OCI-LY1 (cell line): ENCODE data around the gene MCAT.

Source experiments
- H2AFZ ChIP-seq: fragments of 200-600 bp; sonication (generic), shearing (Covaris generic); 2 replicates; pipeline ENCODE4 v1.6.0; 2014; ENCODE audit warnings: antibody characterized with exemption, mild to moderate bottlenecking, low read length
- H3F3A ChIP-seq: fragments of 200-600 bp; sonication (generic), shearing (Covaris generic); 2 replicates; pipeline ENCODE4 v1.6.0; 2014; ENCODE audit warnings: mild to moderate bottlenecking, antibody characterized with exemption, low read length, moderate library complexity; ENCODE audit not compliant: insufficient read depth
- H3K27ac ChIP-seq: fragments of 200-600 bp; sonication (generic); 2 replicates; pipeline ENCODE4 v1.5.1; 2014; ENCODE audit warnings: low read length, mixed run types, mild to moderate bottlenecking, low read depth; ENCODE audit not compliant: poor library complexity, severe bottlenecking
- H3K27me3 ChIP-seq: fragments of 200-600 bp; sonication (generic); 2 replicates; pipeline ENCODE4 v1.6.0; 2014; ENCODE audit warnings: antibody characterized with exemption, mild to moderate bottlenecking, low read length, moderate library complexity; ENCODE audit not compliant: insufficient read depth
- H3K36me3 ChIP-seq: fragments of 200-600 bp; sonication (generic); 2 replicates; pipeline ENCODE4 v1.6.1; 2014; ENCODE audit warnings: mild to moderate bottlenecking, antibody characterized with exemption, low read length, moderate library complexity, mixed read lengths; ENCODE audit not compliant: insufficient read depth
- H3K4me1 ChIP-seq: fragments of 200-600 bp; sonication (generic); 2 replicates; pipeline ENCODE4 v1.5.1; 2014; ENCODE audit warnings: mild to moderate bottlenecking, low read length, moderate library complexity; ENCODE audit not compliant: insufficient read depth, severe bottlenecking
- H3K4me2 ChIP-seq: fragments of 200-600 bp; sonication (generic), shearing (Covaris generic); 2 replicates; pipeline ENCODE4 v1.6.1; 2014; ENCODE audit warnings: low read length
- H3K4me3 ChIP-seq: fragments of 200-600 bp; sonication (generic); 2 replicates; pipeline ENCODE4 v1.5.1; 2014; ENCODE audit warnings: low read length, low read depth, mild to moderate bottlenecking, mixed read lengths; ENCODE audit not compliant: poor library complexity, severe bottlenecking
- H3K79me2 ChIP-seq: fragments of 200-600 bp; shearing (Covaris generic); 2 replicates; pipeline ENCODE4 v1.6.1; 2016; ENCODE audit warnings: mixed run types, low read length, mixed read lengths; ENCODE audit not compliant: insufficient read depth
- H3K9ac ChIP-seq: fragments of 200-600 bp; sonication (generic), shearing (Covaris generic); 2 replicates; pipeline ENCODE4 v1.6.1; 2014; ENCODE audit warnings: mild to moderate bottlenecking, low read length, mixed read lengths
- H3K9me2 ChIP-seq: fragments of 200-600 bp; sonication (generic), shearing (Covaris generic); 2 replicates; pipeline ENCODE4 v1.6.1; 2014; ENCODE audit warnings: low read depth, mild to moderate bottlenecking, low read length, mixed read lengths
- H3K9me3 ChIP-seq: fragments of 200-600 bp; shearing (Covaris generic); 2 replicates; pipeline ENCODE4 v1.6.1; 2014; ENCODE audit warnings: low read length, mixed read lengths
- H4K20me1 ChIP-seq: fragments of 200-600 bp; sonication (generic), shearing (Covaris generic); 2 replicates; pipeline ENCODE4 v1.6.0; 2016; ENCODE audit warnings: mild to moderate bottlenecking, low read length; ENCODE audit not compliant: insufficient read depth
- CTCF ChIP-seq: fragments of 200-600 bp; sonication (generic), shearing (Covaris generic); IDR thresholded peaks from 2 replicates; pipeline ENCODE4 v1.5.1; 2017; ENCODE audit warnings: mild to moderate bottlenecking, antibody characterized with exemption, low read length, moderate library complexity, mixed read lengths
- EZH2 ChIP-seq: fragments of 200-600 bp; sonication (generic), shearing (Covaris generic); IDR thresholded peaks from 2 replicates; pipeline ENCODE4 v1.8.0; 2017; ENCODE audit warnings: borderline replicate concordance, mixed run types, mild to moderate bottlenecking, antibody characterized with exemption, low read length, moderate library complexity, mixed read lengths

Gene MCAT

GRCh38 chr22:43153899-43154298, 10.7 kb upstream of the MCAT start:
- Histone ChIP-seq H3K4me3 (no peak overlapping the region), H3K9me2 (no peaks in the 10 kb centered on the region), H3K4me2 (no peak overlapping the region), H3K79me2 (no peaks in the 10 kb centered on the region), H3K9me3 (no peaks in the 10 kb centered on the region), H4K20me1 (no peaks in the 10 kb centered on the region), H2AFZ (no peak overlapping the region), H3K4me1 (peaks cover 19% of the 10 kb centered on the region), H3K36me3 (no peaks in the 10 kb centered on the region), H3K27ac (no peak overlapping the region), H3K27me3 (peaks cover 19% of the 10 kb centered on the region; the same call in 1 of the 2 replicates), H3F3A (no peaks in the 10 kb centered on the region), H3K9ac (no peak overlapping the region)
- TF ChIP-seq CTCF, result no peak
- no peak for TF ChIP-seq EZH2

- H3F3A ChIP-seq, result no peaks in the 10 kb centered on the region
- H2AFZ ChIP-seq, result no peak overlapping the region
- H3K4me3 ChIP-seq, result no peak overlapping the region
- no peaks in the 10 kb centered on the region for H3K79me2 ChIP-seq
- H3K9me2 ChIP-seq, result no peaks in the 10 kb centered on the region
- peak overlapping the region; percentile 61; the same call in 1 of the 2 replicates for H3K4me2 ChIP-seq
- peaks cover 17% of the 10 kb centered on the region; the same call in 1 of the 2 replicates for H3K27me3 ChIP-seq
- H3K9ac ChIP-seq, result no peak overlapping the region
- peaks cover 33% of the 10 kb centered on the region for H3K4me1 ChIP-seq
- H3K9me3 ChIP-seq, result no peaks in the 10 kb centered on the region
- H3K27ac ChIP-seq, result no peak overlapping the region
- no peaks in the 10 kb centered on the region for H4K20me1 ChIP-seq
- no peak for TF ChIP-seq CTCF
- no peak for TF ChIP-seq EZH2
- H3K36me3 ChIP-seq, result no peaks in the 10 kb centered on the region
Measured at GRCh38 chr22:43152357-43153071, 9.3 kb upstream of the MCAT start.

- no peak overlapping the region for H3K27ac ChIP-seq
- H3K9me3 ChIP-seq, result no peaks in the 10 kb centered on the region
- no peaks in the 10 kb centered on the region for H3K9me2 ChIP-seq
- no peak overlapping the region for H3K9ac ChIP-seq
- H3K4me3 ChIP-seq, result peak overlapping the region; percentile 44
- H3K79me2 ChIP-seq, result no peaks in the 10 kb centered on the region
- H3F3A ChIP-seq, result no peaks in the 10 kb centered on the region
- H3K4me1 ChIP-seq, result peaks cover 38% of the 10 kb centered on the region
- peaks cover 17% of the 10 kb centered on the region; the same call in 1 of the 2 replicates for H3K27me3 ChIP-seq
- H2AFZ ChIP-seq, result no peak overlapping the region
- H3K36me3 ChIP-seq, result no peaks in the 10 kb centered on the region
- H3K4me2 ChIP-seq, result peak overlapping the region; percentile 61
- TF ChIP-seq CTCF, result no peak
- no peak for TF ChIP-seq EZH2
- no peaks in the 10 kb centered on the region for H4K20me1 ChIP-seq
Measured at GRCh38 chr22:43152003-43152356, 8.8 kb upstream of the MCAT start.
